Neuron (in vitro differentiated cells): Measurements from ENCODE around the gene MARCOL.
"Not testable (repeated sequence)": the region's sequence is repeated elsewhere in the genome, so short reads cannot be mapped to it uniquely, and the experiment has no call there.

ENCODE experiments used
- H2AFZ ChIP-seq: one replicate; pipeline ENCODE4 v1.6.1; 2013; ENCODE audit warnings: low read depth, mild to moderate bottlenecking, inconsistent platforms, low read length, moderate library complexity
- H3K27me3 ChIP-seq: one replicate; pipeline ENCODE4 v1.6.1; 2013; ENCODE audit warnings: low read length; ENCODE audit not compliant: insufficient read depth
- H3K36me3 ChIP-seq: one replicate; pipeline ENCODE4 v1.6.1; 2013; ENCODE audit warnings: low read length; ENCODE audit not compliant: insufficient read depth
- H3K4me1 ChIP-seq: one replicate; pipeline ENCODE4 v1.6.1; 2013; ENCODE audit warnings: low read length; ENCODE audit not compliant: insufficient read depth
- H3K4me3 ChIP-seq: 2 replicates; pipeline ENCODE4 v1.5.1; 2013; ENCODE audit warnings: mild to moderate bottlenecking, low read length, moderate library complexity
- H3K9me3 ChIP-seq: one replicate; pipeline ENCODE4 v1.6.1; 2013; ENCODE audit warnings: low read length

The MARCOL gene

DNA sequence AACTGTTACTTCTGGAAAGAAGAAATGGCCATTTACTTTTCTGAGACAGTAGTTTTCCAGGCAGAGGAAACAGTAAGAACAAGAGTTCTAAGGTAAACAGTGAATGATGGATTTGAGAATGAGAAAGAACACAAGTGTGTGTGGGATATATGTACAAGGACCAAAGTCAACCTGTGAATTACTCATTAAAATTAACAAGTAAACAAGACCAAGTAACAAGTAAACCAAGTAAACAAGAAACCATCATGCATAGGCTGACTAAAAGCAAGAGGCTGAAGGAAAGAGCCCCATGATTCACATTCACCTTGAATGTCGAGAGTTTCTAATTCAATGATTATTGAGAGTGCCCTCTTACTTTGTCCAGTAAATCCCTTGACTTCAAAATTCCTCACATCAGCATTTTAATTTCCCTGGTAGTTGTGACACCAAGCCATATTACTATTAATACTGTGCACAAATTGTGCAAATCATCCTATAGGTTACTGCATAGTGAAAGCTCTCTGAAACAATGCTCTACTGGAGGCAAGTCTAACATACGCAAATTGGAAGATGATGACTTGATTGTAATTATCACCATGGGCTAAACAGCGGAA is 9.8 kb upstream of the MARCOL start:
- Histone ChIP-seq H3K9me3 (no peaks in the 10 kb centered on the region), H3K4me1 (no peaks in the 10 kb centered on the region)

DNA sequence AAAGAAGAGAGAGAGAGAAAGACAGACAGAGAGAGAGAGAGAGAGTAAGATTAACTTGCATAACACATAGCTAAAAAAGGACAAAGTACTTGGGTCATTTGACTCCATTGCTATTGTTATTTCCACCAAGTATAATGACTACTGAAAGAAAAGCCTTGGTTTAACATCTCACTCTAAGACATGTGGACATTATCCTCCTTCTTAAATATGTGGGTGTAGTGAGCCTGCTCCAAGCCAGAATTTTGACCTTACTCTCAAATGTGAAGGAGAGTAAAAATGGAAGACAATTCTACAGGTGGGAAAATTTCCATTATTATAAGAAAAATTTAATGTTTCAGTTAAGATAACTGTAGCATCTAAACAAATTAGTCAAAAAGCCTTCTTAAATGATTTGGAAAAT is 8.5 kb upstream of the MARCOL start:
- no peaks in the 10 kb centered on the region for H3K4me1 ChIP-seq
- no peaks in the 10 kb centered on the region for H3K36me3 ChIP-seq
- H3K4me3 ChIP-seq = no peak overlapping the region
- H3K9me3 ChIP-seq = no peaks in the 10 kb centered on the region
- no peak overlapping the region for H2AFZ ChIP-seq
- no peaks in the 10 kb centered on the region for H3K27me3 ChIP-seq

More for the DNA sequence above, 9.8 kb upstream of the MARCOL start:
- H3K36me3 ChIP-seq = no peaks in the 10 kb centered on the region
- H2AFZ ChIP-seq = no peak overlapping the region
- H3K27me3 ChIP-seq = no peaks in the 10 kb centered on the region
- no peak overlapping the region for H3K4me3 ChIP-seq

DNA sequence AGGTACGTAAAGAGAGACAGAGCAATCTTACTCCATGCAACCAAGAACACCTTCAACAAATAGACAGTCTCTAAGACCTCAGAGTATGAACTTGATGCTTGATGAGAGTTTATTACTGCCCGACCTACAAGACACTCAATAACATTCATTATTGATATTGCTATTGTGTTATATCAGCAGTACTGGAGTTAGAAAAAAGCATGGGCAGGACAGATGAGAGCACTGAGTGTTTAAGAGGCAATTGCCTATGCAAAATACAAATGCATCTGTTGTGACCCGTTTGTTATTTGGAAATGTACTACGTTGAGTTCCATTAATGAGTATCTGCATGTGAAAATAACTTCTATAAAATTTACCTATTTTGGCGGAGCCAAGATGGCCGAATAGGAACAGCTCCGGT is 8.1 kb upstream of the MARCOL start:
- H3K36me3 ChIP-seq = no peaks in the 10 kb centered on the region
- no peaks in the 10 kb centered on the region for H3K9me3 ChIP-seq
- H2AFZ ChIP-seq = no peak overlapping the region
- H3K4me1 ChIP-seq = no peaks in the 10 kb centered on the region
- H3K4me3 ChIP-seq = no peak overlapping the region
- H3K27me3 ChIP-seq = no peaks in the 10 kb centered on the region

DNA sequence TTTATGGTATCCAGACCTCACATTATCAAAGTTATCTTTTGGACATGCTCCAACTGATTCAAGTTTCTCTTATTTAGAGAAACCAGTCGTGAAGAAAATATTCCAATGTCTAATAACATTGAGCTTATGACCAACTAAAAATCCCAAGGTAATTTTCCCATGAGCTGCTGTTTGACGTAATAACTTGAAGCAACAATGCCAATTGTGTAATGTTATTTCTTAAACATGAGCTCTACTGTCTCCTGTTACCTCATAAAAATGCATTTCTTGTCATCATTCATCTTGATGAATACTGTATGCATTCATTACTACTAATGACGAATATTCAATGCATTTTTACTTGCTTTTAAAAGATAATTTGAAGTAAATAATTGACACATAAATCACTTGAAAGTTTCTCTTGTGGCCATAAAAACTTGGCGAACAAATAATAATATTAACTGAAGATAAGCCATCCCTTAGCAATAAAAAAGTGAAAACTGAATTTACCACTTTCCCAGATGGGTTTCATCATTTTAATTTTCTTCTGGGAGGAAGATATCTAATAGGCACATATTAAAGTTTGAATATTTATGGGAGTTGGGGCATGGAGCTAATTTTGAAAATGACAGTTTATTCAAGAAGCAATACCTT is 424 bp upstream of the MARCOL start:
- Histone ChIP-seq H3K36me3 (no peaks in the 10 kb centered on the region), H2AFZ (no peak overlapping the region), H3K27me3 (no peaks in the 10 kb centered on the region), H3K4me1 (no peaks in the 10 kb centered on the region), H3K9me3 (no peaks in the 10 kb centered on the region), H3K4me3 (no peak overlapping the region)

DNA sequence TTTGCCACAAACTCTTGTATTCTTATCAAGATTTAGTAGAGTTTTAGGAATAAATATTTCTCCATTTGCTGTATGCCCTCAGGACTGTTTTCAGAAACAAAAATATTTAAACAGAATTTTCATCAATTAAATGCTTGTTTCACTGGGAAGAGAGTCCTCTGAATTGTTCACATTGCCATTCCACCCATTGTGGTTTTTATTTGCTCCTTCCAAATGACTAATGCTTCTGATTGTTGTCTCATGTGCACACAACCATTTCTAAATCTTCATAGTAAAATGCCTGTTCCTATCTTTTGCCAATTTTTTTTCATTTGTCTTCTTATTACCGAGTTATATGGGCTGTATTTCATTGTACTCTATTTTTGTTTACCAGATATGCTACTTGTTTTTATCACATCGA is 10.6 kb downstream of the MARCOL start:
- H3K27me3 ChIP-seq = no peaks in the 10 kb centered on the region
- no peaks in the 10 kb centered on the region for H3K36me3 ChIP-seq
- H3K9me3 ChIP-seq = no peaks in the 10 kb centered on the region
- H3K4me3 ChIP-seq = no peak overlapping the region
- H3K4me1 ChIP-seq = no peaks in the 10 kb centered on the region
- H2AFZ ChIP-seq = no peak overlapping the region

DNA sequence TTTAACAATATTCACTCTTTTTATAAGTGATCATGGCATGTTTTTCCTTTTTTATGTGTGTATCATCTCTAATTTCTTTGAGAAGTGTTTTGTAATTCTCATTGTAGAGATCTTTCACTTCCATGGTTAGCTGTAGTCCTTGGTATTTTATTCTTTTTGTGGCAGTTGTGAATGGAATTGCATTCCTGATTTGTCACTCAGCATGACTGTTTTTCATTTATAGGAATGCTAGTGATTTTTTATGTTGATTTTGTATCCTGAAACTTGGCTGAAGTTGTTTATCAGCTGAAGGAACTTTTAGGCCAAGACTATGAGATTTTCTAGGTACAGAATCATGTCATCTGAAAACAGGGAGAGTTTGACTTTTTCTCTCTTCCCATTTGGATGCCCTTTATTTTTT is 17.1 kb downstream of the MARCOL start:
- H3K36me3 ChIP-seq = no peaks in the 10 kb centered on the region
- H3K4me1 ChIP-seq = no peaks in the 10 kb centered on the region
- no peak overlapping the region for H2AFZ ChIP-seq
- H3K27me3 ChIP-seq = no peaks in the 10 kb centered on the region
- no peaks in the 10 kb centered on the region for H3K9me3 ChIP-seq
- H3K4me3 ChIP-seq = no peak overlapping the region

DNA sequence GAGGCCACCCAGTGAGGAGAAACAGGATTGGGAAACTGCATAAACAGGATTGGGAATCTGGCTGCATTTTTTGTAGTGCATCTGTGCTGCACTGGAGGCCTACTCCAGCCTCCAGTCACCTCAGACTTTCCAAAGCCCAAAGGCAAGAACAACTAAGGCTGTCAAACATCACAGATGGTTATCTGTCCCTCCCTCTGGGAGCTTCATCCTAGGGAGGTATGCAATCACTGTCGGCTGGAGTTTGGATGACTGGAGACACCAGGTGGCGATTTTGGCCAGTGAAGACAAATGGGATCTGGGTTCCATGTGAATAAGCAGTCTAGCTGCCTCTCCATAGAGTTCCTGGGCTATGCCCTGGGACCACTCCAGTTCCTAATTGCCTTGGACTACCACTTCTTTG is 21.0 kb downstream of the MARCOL start:
- H3K9me3 ChIP-seq = no peaks in the 10 kb centered on the region
- H3K36me3 ChIP-seq = no peaks in the 10 kb centered on the region
- H2AFZ ChIP-seq = no peak overlapping the region
- H3K27me3 ChIP-seq = no peaks in the 10 kb centered on the region
- H3K4me3 ChIP-seq = no peak overlapping the region
- no peaks in the 10 kb centered on the region for H3K4me1 ChIP-seq

DNA sequence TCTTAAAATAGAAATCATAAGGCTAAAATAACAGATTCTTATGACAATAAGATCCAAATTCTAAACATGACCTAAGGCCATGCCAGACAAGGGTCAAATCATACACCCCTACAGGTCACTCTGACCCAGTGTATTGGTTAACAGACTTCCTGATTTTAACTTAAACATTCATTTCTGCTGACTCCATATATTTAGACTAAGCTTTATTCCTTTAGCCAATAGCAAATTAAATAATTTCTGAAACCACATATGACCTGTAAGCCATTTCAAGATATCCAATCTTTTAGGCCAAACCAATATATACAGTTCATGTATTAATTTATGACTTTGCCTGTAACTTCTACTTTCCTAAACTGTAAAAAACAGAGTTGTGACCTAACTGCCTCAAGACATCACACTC is 22.9 kb downstream of the MARCOL start:
- Histone ChIP-seq H3K9me3 (no peaks in the 10 kb centered on the region), H3K27me3 (no peaks in the 10 kb centered on the region), H3K4me1 (no peaks in the 10 kb centered on the region), H2AFZ (no peak overlapping the region), H3K4me3 (no peak overlapping the region), H3K36me3 (no peaks in the 10 kb centered on the region)

DNA sequence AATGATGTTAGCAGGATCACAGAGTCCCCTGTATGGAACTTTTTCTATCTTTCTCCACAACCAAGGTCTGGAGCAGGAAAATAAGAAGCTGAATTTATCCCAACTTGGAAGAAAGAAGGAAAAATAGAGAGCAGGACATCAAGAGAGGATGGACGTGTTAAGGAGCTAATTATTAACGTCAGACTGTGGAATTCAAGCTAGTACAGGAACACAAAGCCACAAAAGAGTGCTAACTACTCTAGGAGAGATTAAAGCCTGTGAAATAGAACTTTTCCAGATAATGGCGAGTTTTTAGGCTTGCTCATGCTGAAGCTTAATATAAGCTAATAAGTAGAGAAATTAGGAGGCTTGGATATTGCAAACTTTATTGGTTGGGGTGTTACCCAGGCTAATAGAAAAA is 29.6 kb downstream of the MARCOL start:
- no peaks in the 10 kb centered on the region for H3K27me3 ChIP-seq
- no peaks in the 10 kb centered on the region for H3K9me3 ChIP-seq
- no peaks in the 10 kb centered on the region for H3K36me3 ChIP-seq
- H2AFZ ChIP-seq = no peak overlapping the region
- no peak overlapping the region for H3K4me3 ChIP-seq
- H3K4me1 ChIP-seq = no peaks in the 10 kb centered on the region

DNA sequence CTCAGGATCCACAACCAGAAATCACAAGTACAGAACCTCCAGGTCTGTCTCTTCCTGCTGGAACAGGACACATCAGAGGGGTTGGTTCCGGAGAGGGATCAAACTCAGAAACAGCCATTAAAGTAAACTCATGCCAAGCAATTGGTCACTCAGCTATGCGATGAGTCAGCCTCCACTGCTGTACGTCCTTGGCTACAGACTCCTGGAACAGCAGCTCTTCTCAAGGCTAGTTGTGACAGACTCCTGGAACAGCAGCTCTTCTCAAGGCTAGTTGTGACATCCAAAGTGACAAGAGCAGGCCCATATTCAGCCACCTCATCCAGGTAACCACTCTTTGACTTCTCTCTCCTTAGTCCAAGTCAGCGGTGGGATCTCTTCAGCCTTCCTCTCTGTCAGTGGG is 30.2 kb downstream of the MARCOL start, which contains the start of gene SPINK13:
Gene SPINK13, plus strand, starts transcription at position 229 of the 400 bp plus-strand sequence. CDS start 1,279 bp downstream, outside the sequence.
- H3K4me3 ChIP-seq = no peak within 1 kb of the TSS
- H3K9me3 ChIP-seq = no peaks in the 10 kb centered on the region
- no peak within 1 kb of the TSS for H2AFZ ChIP-seq
- no peaks in the 10 kb centered on the region for H3K36me3 ChIP-seq
- H3K4me1 ChIP-seq = no peaks in the 10 kb centered on the region
- no peaks in the 10 kb centered on the region for H3K27me3 ChIP-seq

DNA sequence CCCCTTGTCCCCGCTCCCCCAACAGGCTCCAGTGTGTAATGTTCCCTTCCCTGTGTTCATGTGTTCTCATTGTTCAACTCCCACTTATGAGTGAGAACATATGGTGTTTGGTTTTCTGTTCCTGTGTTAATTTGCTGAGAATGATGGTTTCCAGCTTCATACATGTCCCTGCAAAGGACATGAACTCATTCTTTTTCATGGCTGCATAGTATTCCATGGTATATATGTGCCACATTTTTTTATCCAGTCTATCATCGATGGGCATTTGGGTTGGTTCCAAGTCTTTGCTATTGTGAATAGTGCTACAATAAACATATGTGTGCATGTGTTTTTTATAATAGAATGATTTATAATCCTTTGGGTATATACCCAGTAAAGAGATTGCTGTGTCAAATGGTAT is 36.8 kb downstream of the MARCOL start:
- not testable (repeated sequence) for H3K4me3 ChIP-seq, H3K27me3 ChIP-seq, H3K4me1 ChIP-seq, H2AFZ ChIP-seq, H3K9me3 ChIP-seq, H3K36me3 ChIP-seq

DNA sequence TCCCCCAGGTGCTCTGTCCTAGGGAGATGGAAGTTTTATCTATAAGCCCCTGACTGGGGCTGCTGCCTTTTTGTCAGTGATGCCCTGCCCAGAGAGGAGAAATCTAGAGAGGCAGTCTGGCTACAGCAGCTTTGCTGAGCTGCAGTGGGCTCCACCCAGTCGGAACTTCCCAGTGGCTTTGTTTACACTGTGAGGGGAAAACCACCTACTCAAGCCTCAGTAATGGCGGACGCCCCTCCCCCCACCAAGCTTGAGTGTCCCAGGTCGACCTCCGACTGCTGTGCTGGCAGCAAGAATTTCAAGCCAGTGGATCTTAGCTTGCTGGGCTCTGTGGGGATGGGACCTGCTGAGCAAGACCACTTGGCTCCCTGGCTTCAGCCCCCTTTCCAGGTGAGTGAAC is 42.6 kb downstream of the MARCOL start:
- H3K4me3 ChIP-seq, H3K36me3 ChIP-seq, H3K9me3 ChIP-seq, H3K4me1 ChIP-seq, H3K27me3 ChIP-seq, H2AFZ ChIP-seq: not testable (repeated sequence)

DNA sequence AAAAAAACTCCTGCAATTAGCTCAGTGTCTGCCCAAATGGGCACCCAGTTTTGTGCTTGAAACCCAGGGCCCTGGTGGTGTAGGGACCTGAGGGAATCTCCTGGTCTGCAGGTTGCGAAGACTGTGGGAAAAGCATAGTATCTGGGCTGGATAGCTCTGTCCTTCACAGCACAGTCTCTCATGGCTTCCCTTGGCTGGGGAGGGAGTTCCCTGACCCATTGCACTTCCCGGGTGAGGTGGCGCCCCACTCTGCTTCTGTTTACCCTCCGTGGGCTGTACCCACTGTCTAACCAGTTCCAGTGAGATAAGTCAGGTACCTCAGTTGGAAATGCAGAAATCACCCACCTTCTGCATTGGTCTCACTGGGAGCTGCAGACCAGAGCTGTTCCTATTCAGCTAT is 43.0 kb downstream of the MARCOL start:
- not testable (repeated sequence) for H3K36me3 ChIP-seq, H3K27me3 ChIP-seq

More for the DNA sequence above, 43.0 kb downstream of the MARCOL start:
- H3K4me3 ChIP-seq, H3K9me3 ChIP-seq, H3K4me1 ChIP-seq, H2AFZ ChIP-seq: not testable (repeated sequence)
